C4-2B (cell line): ENCODE results near the gene TEAD3.

Experiments used
- CTCF ChIP-seq: fragments of 450-650 bp; conservative IDR thresholded peaks from 2 replicates; pipeline ENCODE4 v1.5.1; 2017; ENCODE audit warnings: mild to moderate bottlenecking
- ZFX ChIP-seq: fragments of 450-650 bp; IDR thresholded peaks from 2 replicates; pipeline ENCODE4 v1.6.1; 2017

GRCh38 chr6:35490821-35491557, 5.9 kb downstream of the TEAD3 start:
- TF ChIP-seq CTCF = no peak
- TF ChIP-seq ZFX = no peak
